Endodermal cell (in vitro differentiated cells): ENCODE results near the gene CFAP221. TPM values are rescaled to one million over a fixed set of nuclear protein-coding genes. Genes with fewer than 3 reads are reported as not detected.

ENCODE experiments used
- DNase-seq: peaks from one replicate; pipeline ENCODE4 v3.0.0-alpha.2; 2017
- H3K27ac ChIP-seq: 2 replicates; pipeline ENCODE4 v1.5.1; 2013; ENCODE audit warnings: mild to moderate bottlenecking, low read depth, low read length, moderate library complexity
- H3K27me3 ChIP-seq: 2 replicates; pipeline ENCODE4 v1.6.1; 2013; ENCODE audit warnings: mild to moderate bottlenecking, low read length, moderate library complexity; ENCODE audit not compliant: insufficient read depth, control insufficient read depth, poor library complexity, severe bottlenecking
- H3K36me3 ChIP-seq: 2 replicates; pipeline ENCODE4 v1.7.0; 2013; ENCODE audit warnings: mild to moderate bottlenecking, low read length, moderate library complexity; ENCODE audit not compliant: control insufficient read depth, insufficient read depth
- H3K4me1 ChIP-seq: one replicate; pipeline ENCODE4 v1.7.0; 2013; ENCODE audit warnings: low read length; ENCODE audit not compliant: control insufficient read depth, insufficient read depth
- H3K4me3 ChIP-seq: 2 replicates; pipeline ENCODE4 v1.5.1; 2013; ENCODE audit warnings: mild to moderate bottlenecking, low read length, moderate library complexity
- H3K9ac ChIP-seq: 2 replicates; pipeline ENCODE4 v1.6.1; 2013; ENCODE audit warnings: mild to moderate bottlenecking, low read length, moderate library complexity; ENCODE audit not compliant: poor library complexity, severe bottlenecking; ENCODE audit errors: extremely low read depth
- H3K9me3 ChIP-seq: 2 replicates; pipeline ENCODE4 v1.6.1; 2013; ENCODE audit warnings: mild to moderate bottlenecking, low read length, moderate library complexity; ENCODE audit not compliant: control insufficient read depth
- H3K27ac Mint-ChIP-seq: 2 replicates; pipeline ENCODE4 v1.8.0; 2020; ENCODE audit warnings: mixed read lengths
- H3K27me3 Mint-ChIP-seq: 2 replicates; pipeline ENCODE4 v1.8.0; 2021; ENCODE audit warnings: mild to moderate bottlenecking, mixed read lengths; ENCODE audit not compliant: insufficient read depth
- H3K36me3 Mint-ChIP-seq: 2 replicates; pipeline ENCODE4 v1.8.0; 2020; ENCODE audit warnings: low read depth, mixed read lengths
- H3K4me1 Mint-ChIP-seq: 2 replicates; pipeline ENCODE4 v1.8.0; 2020; ENCODE audit warnings: mixed read lengths
- H3K4me3 Mint-ChIP-seq: 2 replicates; pipeline ENCODE4 v1.8.0; 2020; ENCODE audit warnings: mild to moderate bottlenecking, moderate library complexity, mixed read lengths
- H3K9me3 Mint-ChIP-seq: 2 replicates; pipeline ENCODE4 v1.8.0; 2020; ENCODE audit warnings: mild to moderate bottlenecking, mixed read lengths
- CTCF ChIP-seq: fragments of 200-600 bp; sonication (generic); conservative IDR thresholded peaks from 2 replicates; pipeline ENCODE4 v1.5.0; 2021; ENCODE audit warnings: antibody characterized with exemption, mild to moderate bottlenecking
- WGBS, 2 experiments: methylation state at CpG; one replicate each; pipeline versions ENCODE4 v1.1.5 to v1.1.7; 2013; ENCODE audit warnings: missing lambda C conversion rate in 2 of 2, mixed read lengths in 1 of 2; ENCODE audit not compliant: insufficient coverage in 1 of 2, insufficient read length in 1 of 2; 5-methylcytosine and 5-hydroxymethylcytosine counted together
- total RNA-seq, 2 donors: library from RNA; stranded (reverse); fragmentation: NEBNext Ultra II Directional in 1 of 2; extraction: Animal tissue kit (Norgen Biotek cat#: 25700) in 1 of 2; gene quantifications; 2 replicates in 1 of 2; 3 replicates in 1 of 2; pipeline ENCODE4 v1.2.1, GENCODE V29; 2021

Gene CFAP221
- total RNA-seq, 2 donors from 2014 or later = 10.0 to 18.0 TPM

GRCh38 chr2:119671752-119672151 lies 127.5 kb downstream of the CFAP221 start:
- Mint-ChIP-seq H3K36me3 (no peaks in the 10 kb centered on the region), H3K4me1 (no peaks in the 10 kb centered on the region), H3K9me3 (no peaks in the 10 kb centered on the region), H3K27ac (no peak overlapping the region), H3K4me3 (no peak overlapping the region), H3K27me3 (peaks cover 4% of the 10 kb centered on the region)
- Histone ChIP-seq H3K36me3 (no peaks in the 10 kb centered on the region), H3K9me3 (no peaks in the 10 kb centered on the region), H3K4me1 (no peaks in the 10 kb centered on the region), H3K27ac (no peak overlapping the region), H3K9ac (no peak overlapping the region), H3K4me3 (no peak overlapping the region), H3K27me3 (no peaks in the 10 kb centered on the region)
- TF ChIP-seq CTCF = no peak
- 74 to 80% methylated on average over 2 to 6 of the region's 6 CpGs for WGBS, 2 experiments
- DNase-seq = no peak

- peak; percentile 66 for DNase-seq
Observed at GRCh38 chr2:119672161-119672862, 128.1 kb downstream of the CFAP221 start.

GRCh38 chr2:119673796-119674195 lies 129.5 kb downstream of the CFAP221 start:
- H3K36me3 Mint-ChIP-seq = no peaks in the 10 kb centered on the region
- no peak for TF ChIP-seq CTCF
- Histone ChIP-seq H3K27me3 (no peaks in the 10 kb centered on the region), H3K9ac (no peak overlapping the region), H3K9me3 (no peaks in the 10 kb centered on the region), H3K27ac (no peak overlapping the region), H3K36me3 (no peaks in the 10 kb centered on the region), H3K4me1 (no peaks in the 10 kb centered on the region), H3K4me3 (no peak overlapping the region)
- H3K27me3 Mint-ChIP-seq = peaks cover 1% of the 10 kb centered on the region
- no peak overlapping the region for H3K27ac Mint-ChIP-seq
- no peaks in the 10 kb centered on the region for H3K9me3 Mint-ChIP-seq
- WGBS, 2 experiments = 94 to 100% methylated on average over 2 of the region's 2 CpGs
- peak; percentile 27 for DNase-seq
- no peaks in the 10 kb centered on the region for H3K4me1 Mint-ChIP-seq
- no peak overlapping the region for H3K4me3 Mint-ChIP-seq

More at GRCh38 chr2:119672161-119672862, 128.1 kb downstream of the CFAP221 start:
- Histone ChIP-seq H3K27ac (no peak overlapping the region), H3K36me3 (no peaks in the 10 kb centered on the region), H3K9me3 (no peaks in the 10 kb centered on the region), H3K9ac (no peak overlapping the region), H3K4me3 (no peak overlapping the region), H3K27me3 (no peaks in the 10 kb centered on the region), H3K4me1 (no peaks in the 10 kb centered on the region)
- TF ChIP-seq CTCF = no peak
- H3K27ac Mint-ChIP-seq = no peak overlapping the region
- no peaks in the 10 kb centered on the region for H3K9me3 Mint-ChIP-seq
- no peak overlapping the region for H3K4me3 Mint-ChIP-seq
- 95% methylated on average over 3 to 5 of the region's 5 CpGs for WGBS, 2 experiments
- peaks cover 4% of the 10 kb centered on the region for H3K27me3 Mint-ChIP-seq
- no peaks in the 10 kb centered on the region for H3K36me3 Mint-ChIP-seq
- no peaks in the 10 kb centered on the region for H3K4me1 Mint-ChIP-seq
